WTC11 (cell line): ENCODE data around the gene ZXDA. TPM values are rescaled to one million over a fixed set of nuclear protein-coding genes. Genes with fewer than 3 reads are reported as not detected.

Experiments used
- ATAC-seq: fragments of 200-7000 bp; cut with Tn5 transposase; 2 replicates; pipeline ENCODE4 v1.10.0; 2021; ENCODE audit warnings: mild to moderate bottlenecking, moderate library complexity
- CTCF ChIA-PET: fragments of 300-600 bp; sonication (Branson Sonifier 250); formaldehyde crosslinking; loops from one replicate; lab custom pipeline; 2021; ENCODE audit warnings: antibody characterized with exemption; lab: Charles Lee
- POLR2A ChIA-PET: fragments of 350-600 bp; sonication (Branson Sonifier 250); formaldehyde crosslinking; loops from one replicate; lab custom pipeline; 2021; ENCODE audit warnings: antibody characterized with exemption; lab: Charles Lee
- DNase-seq: peaks from one replicate; pipeline ENCODE4 v3.0.0; 2021; ENCODE audit warnings: low spot score
- H3K27ac Mint-ChIP-seq: 2 replicates; pipeline ENCODE4 v1.8.0; 2021; ENCODE audit warnings: mixed read lengths
- H3K27me3 Mint-ChIP-seq: 2 replicates; pipeline ENCODE4 v1.8.0; 2021; ENCODE audit warnings: low read depth, mild to moderate bottlenecking, moderate library complexity, mixed read lengths
- H3K36me3 Mint-ChIP-seq: 2 replicates; pipeline ENCODE4 v1.8.0; 2021; ENCODE audit warnings: mixed read lengths
- H3K4me1 Mint-ChIP-seq: 2 replicates; pipeline ENCODE4 v1.8.0; 2022; ENCODE audit warnings: mixed read lengths
- H3K4me3 Mint-ChIP-seq: 2 replicates; pipeline ENCODE4 v1.8.0; 2021; ENCODE audit warnings: mild to moderate bottlenecking, moderate library complexity, mixed read lengths
- H3K9me3 Mint-ChIP-seq: 2 replicates; pipeline ENCODE4 v1.8.0; 2021; ENCODE audit warnings: mixed read lengths
- ERG ChIP-seq: fragments of 250-450 bp; sonication (Bioruptor Pico); IDR thresholded peaks from 2 replicates; pipeline ENCODE4 v1.8.0; 2021; ENCODE audit warnings: mild to moderate bottlenecking
- ETV6 ChIP-seq: sonication (generic); formaldehyde crosslinking; IDR thresholded peaks from 2 replicates; pipeline ENCODE4 v1.8.1; 2022; ENCODE audit warnings: mild to moderate bottlenecking, missing genetic modification reagents
- GTF2I ChIP-seq: fragments of 250-450 bp; sonication (Bioruptor Pico); conservative IDR thresholded peaks from 2 replicates; pipeline ENCODE4 v1.4.0; 2021; ENCODE audit warnings: mild to moderate bottlenecking
- IRF1 ChIP-seq: sonication (generic); formaldehyde crosslinking; IDR thresholded peaks from 2 replicates; pipeline ENCODE4 v1.8.0; 2023; ENCODE audit warnings: missing genetic modification reagents
- JUN ChIP-seq: sonication (generic); formaldehyde crosslinking; IDR thresholded peaks from 2 replicates; pipeline ENCODE4 v1.8.0; 2023; ENCODE audit warnings: mild to moderate bottlenecking, missing genetic modification reagents
- NFATC4 ChIP-seq: fragments of 250-450 bp; sonication (Bioruptor Pico); IDR thresholded peaks from 2 replicates; pipeline ENCODE4 v1.9.0; 2021; ENCODE audit warnings: mild to moderate bottlenecking
- NFE2L1 ChIP-seq: sonication (generic); formaldehyde crosslinking; IDR thresholded peaks from 2 replicates; pipeline ENCODE4 v1.8.1; 2023; ENCODE audit warnings: missing genetic modification reagents
- PREB ChIP-seq: sonication (generic); formaldehyde crosslinking; IDR thresholded peaks from 2 replicates; pipeline ENCODE4 v1.8.1; 2022; ENCODE audit warnings: mild to moderate bottlenecking, missing genetic modification reagents, moderate library complexity, borderline replicate concordance
- SP1 ChIP-seq: sonication (generic); formaldehyde crosslinking; conservative IDR thresholded peaks from 2 replicates; pipeline ENCODE4 v1.8.1; 2022; ENCODE audit warnings: missing genetic modification reagents
- TP53 ChIP-seq: sonication (generic); formaldehyde crosslinking; IDR thresholded peaks from 2 replicates; pipeline ENCODE4 v1.8.1; 2023; ENCODE audit warnings: mild to moderate bottlenecking, missing genetic modification reagents
- USF1 ChIP-seq: sonication (generic); formaldehyde crosslinking; IDR thresholded peaks from 2 replicates; pipeline ENCODE4 v1.8.0; 2022; ENCODE audit warnings: mild to moderate bottlenecking, missing genetic modification reagents
- ZNF263 ChIP-seq: sonication (generic); formaldehyde crosslinking; IDR thresholded peaks from 2 replicates; pipeline ENCODE4 v1.8.1; 2022; ENCODE audit warnings: low read depth, mild to moderate bottlenecking, moderate library complexity, missing genetic modification reagents
- ZNF425 ChIP-seq: fragments of 250-450 bp; sonication (Bioruptor Pico); conservative IDR thresholded peaks from 2 replicates; pipeline ENCODE4 v1.9.0; 2021; ENCODE audit warnings: mild to moderate bottlenecking
- ZNF532 ChIP-seq: fragments of 250-450 bp; sonication (Bioruptor Pico); IDR thresholded peaks from 2 replicates; pipeline ENCODE4 v1.9.0; 2021; ENCODE audit warnings: mild to moderate bottlenecking, borderline replicate concordance
- total RNA-seq: library from RNA; stranded (reverse); gene quantifications from 3 replicates; pipeline ENCODE4 v1.2.3, GENCODE V29; 2021

Gene ZXDA
- total RNA-seq, 1 experiment from 2014 or later: 3.2 TPM

- DNase-seq (no peak), ATAC-seq (no peak)
- no peaks in the 10 kb centered on the region for H3K36me3 Mint-ChIP-seq
- no peaks in the 10 kb centered on the region for H3K9me3 Mint-ChIP-seq
- peaks cover 25% of the 10 kb centered on the region for H3K4me1 Mint-ChIP-seq
- no peaks in the 10 kb centered on the region for H3K27me3 Mint-ChIP-seq
- ChIA-PET CTCF (no interaction called here), POLR2A (no interaction called here)
- H3K27ac Mint-ChIP-seq: no peak overlapping the region
- no peak overlapping the region for H3K4me3 Mint-ChIP-seq
- TF ChIP-seq IRF1 (no peak), ERG (no peak)
Observed at GRCh38 chrX:57905141-57905540, 5.1 kb downstream of the ZXDA start.

GRCh38 chrX:57904176-57904880 is 5.9 kb downstream of the ZXDA start:
- no peaks in the 10 kb centered on the region for H3K27me3 Mint-ChIP-seq
- no peak overlapping the region for H3K27ac Mint-ChIP-seq
- no peaks in the 10 kb centered on the region for H3K9me3 Mint-ChIP-seq
- TF ChIP-seq JUN: no peak
- TF ChIP-seq ETV6 (CRISPR knock-in tag): no peak
- TF ChIP-seq ZNF425 (CRISPR knock-in tag): no peak
- no peak for TF ChIP-seq GTF2I (CRISPR knock-in tag)
- no peak for TF ChIP-seq SP1
- POLR2A ChIA-PET: no interaction called here
- no peaks in the 10 kb centered on the region for H3K36me3 Mint-ChIP-seq
- CTCF ChIA-PET: no interaction called here
- peaks cover 25% of the 10 kb centered on the region for H3K4me1 Mint-ChIP-seq
- DNase-seq: no peak
- no peak for ATAC-seq
- no peak overlapping the region for H3K4me3 Mint-ChIP-seq

- no peak for ATAC-seq
Observed at GRCh38 chrX:57902633-57903032, 7.6 kb downstream of the ZXDA start.

More at GRCh38 chrX:57902633-57903032, 7.6 kb downstream of the ZXDA start:
- DNase-seq: no peak
- H3K4me1 Mint-ChIP-seq: peaks cover 18% of the 10 kb centered on the region
- no peaks in the 10 kb centered on the region for H3K9me3 Mint-ChIP-seq
- H3K36me3 Mint-ChIP-seq: no peaks in the 10 kb centered on the region
- ChIA-PET POLR2A (no interaction called here), CTCF (no interaction called here)
- H3K27me3 Mint-ChIP-seq: no peaks in the 10 kb centered on the region
- H3K4me3 Mint-ChIP-seq: no peak overlapping the region
- no peak for TF ChIP-seq ZNF263 (CRISPR knock-in tag)
- no peak for TF ChIP-seq NFATC4 (CRISPR knock-in tag)
- no peak for TF ChIP-seq PREB
- TF ChIP-seq USF1 (CRISPR knock-in tag): no peak
- no peak for TF ChIP-seq TP53 (CRISPR knock-in tag)
- TF ChIP-seq NFE2L1: no peak
- TF ChIP-seq ZNF532: no peak
- no peak overlapping the region for H3K27ac Mint-ChIP-seq
